ENCODE results near the gene CROCC. TPM values are rescaled to one million over a fixed set of nuclear protein-coding genes. Genes with fewer than 3 reads are reported as not detected.

CROCC gene
- total RNA-seq, 1 donor from 2014 or later: 34.5 TPM

- TF ChIP-seq, protein P1, sequence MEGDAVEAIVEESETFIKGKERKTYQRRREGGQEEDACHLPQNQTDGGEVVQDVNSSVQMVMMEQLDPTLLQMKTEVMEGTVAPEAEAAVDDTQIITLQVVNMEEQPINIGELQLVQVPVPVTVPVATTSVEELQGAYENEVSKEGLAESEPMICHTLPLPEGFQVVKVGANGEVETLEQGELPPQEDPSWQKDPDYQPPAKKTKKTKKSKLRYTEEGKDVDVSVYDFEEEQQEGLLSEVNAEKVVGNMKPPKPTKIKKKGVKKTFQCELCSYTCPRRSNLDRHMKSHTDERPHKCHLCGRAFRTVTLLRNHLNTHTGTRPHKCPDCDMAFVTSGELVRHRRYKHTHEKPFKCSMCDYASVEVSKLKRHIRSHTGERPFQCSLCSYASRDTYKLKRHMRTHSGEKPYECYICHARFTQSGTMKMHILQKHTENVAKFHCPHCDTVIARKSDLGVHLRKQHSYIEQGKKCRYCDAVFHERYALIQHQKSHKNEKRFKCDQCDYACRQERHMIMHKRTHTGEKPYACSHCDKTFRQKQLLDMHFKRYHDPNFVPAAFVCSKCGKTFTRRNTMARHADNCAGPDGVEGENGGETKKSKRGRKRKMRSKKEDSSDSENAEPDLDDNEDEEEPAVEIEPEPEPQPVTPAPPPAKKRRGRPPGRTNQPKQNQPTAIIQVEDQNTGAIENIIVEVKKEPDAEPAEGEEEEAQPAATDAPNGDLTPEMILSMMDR (IDR thresholded peaks at IDR 0.05): no peak
- Mint-ChIP-seq H3K27me3 (ENCODE audit: unreplicated experiment) (no peaks in the 10 kb centered on the region), H3K4me3 (ENCODE audit: unreplicated experiment) (no peak overlapping the region), H3K9me3 (ENCODE audit: unreplicated experiment) (no peaks in the 10 kb centered on the region), H3K27ac (ENCODE audit: unreplicated experiment) (no peak overlapping the region), H3K36me3 (ENCODE audit: unreplicated experiment) (no peaks in the 10 kb centered on the region), H3K4me1 (ENCODE audit: unreplicated experiment) (peaks cover 10% of the 10 kb centered on the region)
- no peak for DNase-seq (ENCODE audit: extremely low spot score, unreplicated experiment)
These were observed 780 bp upstream of the CROCC start for GRCh38 chr1:16920951-16921350.

GRCh38 chr1:16922466-16922865 lies 735 bp downstream of the CROCC start:
- Mint-ChIP-seq H3K9me3 (ENCODE audit: unreplicated experiment) (no peaks in the 10 kb centered on the region), H3K36me3 (ENCODE audit: unreplicated experiment) (no peaks in the 10 kb centered on the region), H3K27ac (ENCODE audit: unreplicated experiment) (no peak overlapping the region), H3K4me3 (ENCODE audit: unreplicated experiment) (no peak overlapping the region), H3K4me1 (ENCODE audit: unreplicated experiment) (peaks cover 17% of the 10 kb centered on the region), H3K27me3 (ENCODE audit: unreplicated experiment) (no peaks in the 10 kb centered on the region)
- TF ChIP-seq, protein P1 (IDR thresholded peaks at IDR 0.05): no peak
- no peak for DNase-seq (ENCODE audit: extremely low spot score, unreplicated experiment)

DNA sequence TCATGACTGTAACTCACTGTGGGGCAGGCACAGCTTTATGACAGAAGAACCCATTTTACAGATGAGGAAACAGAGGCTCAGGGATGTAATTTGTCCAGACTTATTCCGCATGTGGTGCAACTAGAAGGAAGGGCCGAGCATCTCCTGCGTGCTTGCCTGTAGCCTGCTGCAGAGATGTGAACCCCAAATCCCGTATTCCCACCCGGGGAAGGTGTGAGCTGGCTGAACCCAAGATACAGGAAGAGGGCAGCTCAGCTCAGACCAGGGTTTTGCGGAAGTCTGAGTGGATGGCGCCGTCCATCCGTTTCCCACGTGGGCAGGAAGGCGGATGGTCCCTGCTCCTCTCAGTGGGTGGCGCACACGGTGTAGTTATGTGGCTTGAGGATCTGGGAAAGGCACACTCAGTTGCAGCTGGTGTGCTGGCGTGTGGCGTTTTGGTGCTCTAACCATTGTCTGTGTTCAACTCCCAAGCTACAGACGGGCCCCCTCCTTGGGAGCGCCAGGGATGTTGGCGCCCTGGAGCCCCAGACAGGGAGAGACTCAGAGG lies 1.2 kb downstream of the CROCC start:
- Mint-ChIP-seq H3K27ac (ENCODE audit: unreplicated experiment) (no peak overlapping the region), H3K27me3 (ENCODE audit: unreplicated experiment) (no peaks in the 10 kb centered on the region), H3K9me3 (ENCODE audit: unreplicated experiment) (no peaks in the 10 kb centered on the region), H3K36me3 (ENCODE audit: unreplicated experiment) (no peaks in the 10 kb centered on the region), H3K4me3 (ENCODE audit: unreplicated experiment) (no peak overlapping the region), H3K4me1 (ENCODE audit: unreplicated experiment) (peaks cover 17% of the 10 kb centered on the region)
- no peak for DNase-seq (ENCODE audit: extremely low spot score, unreplicated experiment)
- TF ChIP-seq, protein P1 (IDR thresholded peaks at IDR 0.05): no peak

DNA sequence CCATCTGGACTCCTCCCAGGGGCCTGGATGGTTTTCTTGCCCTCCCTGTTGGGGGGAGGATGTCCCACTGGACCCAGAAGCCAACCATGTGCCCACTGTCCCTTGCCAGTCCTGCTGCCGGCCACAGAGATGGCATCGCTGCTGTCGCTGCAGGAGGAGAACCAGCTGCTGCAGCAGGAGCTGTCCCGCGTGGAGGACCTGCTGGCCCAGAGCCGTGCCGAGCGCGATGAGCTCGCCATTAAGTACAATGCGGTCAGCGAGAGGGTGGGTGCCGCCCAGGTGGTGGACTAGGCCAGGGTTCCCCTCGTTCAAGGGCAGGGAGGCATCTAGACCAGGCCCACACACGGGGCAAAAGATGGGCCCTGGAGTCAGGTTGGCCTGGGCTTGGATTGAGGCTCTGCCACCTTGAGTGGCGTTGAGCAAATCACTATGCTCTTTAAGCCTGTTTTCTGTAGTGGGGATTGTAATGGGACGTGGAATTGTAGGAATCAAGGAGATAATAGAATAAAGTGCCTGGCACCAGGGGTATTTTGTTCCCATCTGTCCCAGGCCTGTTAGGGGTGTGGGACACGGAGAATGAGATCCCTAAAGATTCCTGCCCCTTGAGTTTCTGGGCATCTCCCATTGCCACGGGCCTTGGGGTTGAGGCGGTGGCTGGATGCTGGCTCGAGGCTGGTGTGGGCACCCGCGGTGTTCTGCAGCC lies 2.6 kb downstream of the CROCC start:
- Mint-ChIP-seq H3K36me3 (ENCODE audit: unreplicated experiment) (no peaks in the 10 kb centered on the region), H3K9me3 (ENCODE audit: unreplicated experiment) (no peaks in the 10 kb centered on the region), H3K27me3 (ENCODE audit: unreplicated experiment) (no peaks in the 10 kb centered on the region), H3K4me3 (ENCODE audit: unreplicated experiment) (no peak overlapping the region), H3K27ac (ENCODE audit: unreplicated experiment) (no peak overlapping the region), H3K4me1 (ENCODE audit: unreplicated experiment) (peaks cover 17% of the 10 kb centered on the region)
- DNase-seq (ENCODE audit: extremely low spot score, unreplicated experiment): no peak
- TF ChIP-seq, protein P1 (IDR thresholded peaks at IDR 0.05): no peak

DNA sequence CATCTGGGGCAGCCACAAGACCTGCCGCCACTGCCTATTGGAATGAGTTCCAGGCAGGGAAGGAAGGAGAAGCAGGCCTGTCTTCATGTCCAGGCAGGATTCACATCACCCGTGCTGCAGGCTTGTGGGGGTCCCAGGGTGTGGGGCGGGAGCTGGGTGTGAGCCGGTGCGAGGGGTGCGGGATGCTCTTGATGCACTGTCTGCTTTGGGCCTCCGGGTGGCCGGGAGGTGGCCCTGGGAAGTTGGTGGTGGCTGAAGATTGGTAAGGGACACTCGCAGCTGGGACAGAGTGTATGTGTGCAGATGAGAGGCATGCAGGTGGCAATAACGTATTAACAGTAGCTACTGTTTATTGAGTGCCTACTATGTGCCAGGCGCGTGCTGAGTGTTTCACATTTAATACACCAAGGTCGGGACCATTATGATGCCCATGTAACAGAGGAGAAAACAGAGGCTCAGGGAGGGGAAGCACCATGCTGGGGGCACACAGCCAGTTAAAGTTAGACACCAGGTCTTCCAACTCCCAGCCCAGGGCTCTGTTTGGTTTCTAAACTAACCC lies 3.3 kb downstream of the CROCC start:
- Mint-ChIP-seq H3K27me3 (ENCODE audit: unreplicated experiment) (no peaks in the 10 kb centered on the region), H3K36me3 (ENCODE audit: unreplicated experiment) (no peaks in the 10 kb centered on the region), H3K27ac (ENCODE audit: unreplicated experiment) (no peak overlapping the region), H3K4me1 (ENCODE audit: unreplicated experiment) (peaks cover 17% of the 10 kb centered on the region), H3K4me3 (ENCODE audit: unreplicated experiment) (no peak overlapping the region), H3K9me3 (ENCODE audit: unreplicated experiment) (no peaks in the 10 kb centered on the region)
- DNase-seq (ENCODE audit: extremely low spot score, unreplicated experiment): no peak
- TF ChIP-seq, protein P1 (IDR thresholded peaks at IDR 0.05): no peak
